Spleen (tissue), 7 donors: ENCODE measurements around the gene PDLIM5.

Source experiments
- POLR2A ChIP-seq, 3 donors: fragments of 450-650 bp; IDR thresholded peaks; one replicate each; pipeline ENCODE4 v1.5.1; 2017; ENCODE audit warnings: antibody characterized with exemption in 3 of 3, mild to moderate bottlenecking in 1 of 3
- TF ChIP-seq, protein P1 (sequence below), 11 experiments: fragments of 200-600 bp in 7 of 11; fragments of 450-650 bp in 4 of 11; sonication (generic) in 4 of 11; IDR thresholded peaks in 8 of 11; conservative IDR thresholded peaks in 3 of 11; 1 replicate in 7 of 11; 2 replicates in 4 of 11; pipeline versions ENCODE4 v1.4.0 to v1.8.0; 2016 to 2021; ENCODE audit warnings: antibody characterized with exemption in 11 of 11, inconsistent platforms in 4 of 11, mild to moderate bottlenecking in 1 of 11
- donor health status: DM: no; HTN: no; CAD: no; lungs with moderate emphysema.
- donor health status: DM: no; HTN: no; CAD: no.
- donor health status: DM: no; HTN: no; CAD: no.

- no peak for TF ChIP-seq POLR2A (IDR thresholded peaks at IDR 0.05)
- TF ChIP-seq, protein P1, sequence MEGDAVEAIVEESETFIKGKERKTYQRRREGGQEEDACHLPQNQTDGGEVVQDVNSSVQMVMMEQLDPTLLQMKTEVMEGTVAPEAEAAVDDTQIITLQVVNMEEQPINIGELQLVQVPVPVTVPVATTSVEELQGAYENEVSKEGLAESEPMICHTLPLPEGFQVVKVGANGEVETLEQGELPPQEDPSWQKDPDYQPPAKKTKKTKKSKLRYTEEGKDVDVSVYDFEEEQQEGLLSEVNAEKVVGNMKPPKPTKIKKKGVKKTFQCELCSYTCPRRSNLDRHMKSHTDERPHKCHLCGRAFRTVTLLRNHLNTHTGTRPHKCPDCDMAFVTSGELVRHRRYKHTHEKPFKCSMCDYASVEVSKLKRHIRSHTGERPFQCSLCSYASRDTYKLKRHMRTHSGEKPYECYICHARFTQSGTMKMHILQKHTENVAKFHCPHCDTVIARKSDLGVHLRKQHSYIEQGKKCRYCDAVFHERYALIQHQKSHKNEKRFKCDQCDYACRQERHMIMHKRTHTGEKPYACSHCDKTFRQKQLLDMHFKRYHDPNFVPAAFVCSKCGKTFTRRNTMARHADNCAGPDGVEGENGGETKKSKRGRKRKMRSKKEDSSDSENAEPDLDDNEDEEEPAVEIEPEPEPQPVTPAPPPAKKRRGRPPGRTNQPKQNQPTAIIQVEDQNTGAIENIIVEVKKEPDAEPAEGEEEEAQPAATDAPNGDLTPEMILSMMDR (IDR thresholded peaks at IDR 0.05 in 8 of 11, conservative IDR thresholded peaks at IDR 0.05 in 3 of 11), result no peak
Observed at GRCh38 chr4:94660614-94661013, 208.9 kb downstream of the PDLIM5 start.
